Anterior cingulate cortex (tissue), 58 donors: ENCODE data around the gene RPH3AL.
A peak's percentile ranks its signal among the peaks of the same experiment; 100 is the strongest.

ENCODE experiments used
- DNase-seq, 58 donors: peaks; one replicate each; lab custom pipeline; 2025; lab: John Stamatoyannopoulos, UW

RPH3AL gene

GRCh38 chr17:337866-338265, 14.7 kb downstream of the RPH3AL start:
- peak in 14 of 58 donors; percentile 15 to 85 (median 30) for DNase-seq

- no peak for DNase-seq
These were observed 15.2 kb downstream of the RPH3AL start for GRCh38 chr17:337453-337852.

DNA sequence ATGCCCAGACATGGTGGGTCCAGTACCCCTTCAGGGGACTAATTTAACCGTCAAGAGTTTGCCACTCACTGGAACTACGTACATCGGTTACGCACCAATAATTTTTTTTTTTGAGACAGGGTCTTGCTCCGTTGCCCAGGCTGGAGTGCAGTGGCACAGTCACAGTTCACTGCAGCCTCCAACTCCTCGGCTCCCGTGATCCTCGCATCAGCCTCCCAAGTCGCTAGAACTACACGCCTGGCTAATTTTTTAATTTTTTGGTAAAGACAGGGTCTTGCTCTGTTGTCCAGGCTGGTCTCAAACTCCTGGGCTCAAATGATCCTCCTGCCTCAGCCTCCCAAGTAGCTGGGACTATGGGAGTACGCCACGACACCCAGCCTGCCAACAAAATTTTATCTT, 15.6 kb downstream of the RPH3AL start:
- no peak for DNase-seq

GRCh38 chr17:336110-337021, 16.2 kb downstream of the RPH3AL start:
- peak in 1 of 58 donors; percentile 3 for DNase-seq

- no peak for DNase-seq
These were observed 16.9 kb downstream of the RPH3AL start for GRCh38 chr17:335691-336090.

- DNase-seq = no peak
These were observed 17.6 kb downstream of the RPH3AL start for GRCh38 chr17:334974-335481.

GRCh38 chr17:333626-334396, 18.8 kb downstream of the RPH3AL start:
- DNase-seq = peak in 52 of 58 donors; percentile 13 to 80 (median 48)

- peak in 7 of 58 donors; percentile 9 to 30 (median 12) for DNase-seq
These were observed 19.9 kb downstream of the RPH3AL start for GRCh38 chr17:332558-333322.

- DNase-seq = no peak
These were observed 20.6 kb downstream of the RPH3AL start for GRCh38 chr17:332023-332422.

DNA sequence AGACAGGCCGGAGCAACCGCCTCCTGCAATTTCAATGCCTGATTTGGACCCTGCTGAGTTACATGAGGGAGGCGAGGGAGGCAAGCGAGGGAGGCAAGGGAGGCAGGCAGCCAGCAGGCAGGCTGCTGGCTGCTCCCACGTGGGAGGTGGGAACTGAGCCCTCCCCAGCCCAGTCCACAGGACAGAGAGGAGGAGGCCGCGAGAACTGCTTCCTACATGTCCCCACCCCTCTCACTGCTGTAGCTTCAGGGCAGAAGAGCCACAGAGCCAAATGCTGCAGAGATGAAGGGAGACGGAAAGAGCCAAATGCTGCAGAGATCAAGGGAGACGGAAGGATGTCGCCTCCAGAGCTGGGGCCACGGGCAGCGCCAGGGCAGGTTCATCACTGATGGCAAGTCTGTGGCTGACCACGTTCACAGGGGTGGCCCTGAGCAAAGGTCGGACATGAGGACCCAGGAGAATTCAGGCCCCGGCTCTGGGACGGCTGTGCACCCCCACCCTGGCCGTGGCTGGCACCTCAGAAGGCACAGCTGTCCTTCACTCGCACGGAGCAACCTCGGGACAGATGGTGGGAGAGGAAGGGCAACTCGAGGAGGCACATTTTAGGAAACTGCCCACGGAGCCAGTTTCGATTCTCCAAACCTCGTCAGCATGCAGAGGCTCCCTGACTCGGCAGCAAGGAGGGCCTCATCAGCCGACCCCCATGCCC, 21.5 kb downstream of the RPH3AL start:
- DNase-seq = peak in 37 of 58 donors; percentile 11 to 71 (median 42)

DNA sequence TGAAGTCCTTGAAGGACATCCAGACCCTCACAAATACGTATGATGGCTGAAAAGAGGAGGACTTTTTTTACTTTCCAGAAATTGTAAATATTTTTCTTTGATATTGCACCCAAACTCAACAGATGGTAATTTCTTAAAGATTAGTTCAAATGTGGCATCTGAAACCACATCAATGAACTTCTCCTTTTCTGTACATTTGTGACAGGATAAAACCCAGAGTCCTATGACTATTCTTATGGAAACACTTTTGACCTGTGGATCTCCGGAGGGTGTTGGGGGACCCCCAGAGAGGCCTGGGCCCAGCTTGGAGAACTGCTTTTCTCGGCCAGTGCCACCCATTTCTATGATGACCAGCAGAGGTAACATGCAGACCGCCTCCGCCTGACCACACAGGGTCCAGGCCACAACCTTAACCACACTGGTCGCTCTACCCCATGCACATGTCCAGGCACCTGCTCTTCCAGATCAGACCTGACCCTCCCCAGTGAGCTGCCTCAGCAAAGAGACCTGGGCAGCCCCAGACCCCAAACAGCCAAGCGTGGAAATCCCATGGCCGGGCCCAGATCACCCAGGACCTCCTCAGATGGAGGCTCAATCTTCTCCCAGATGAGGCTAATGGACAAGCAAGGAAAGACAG, 22.7 kb downstream of the RPH3AL start:
- DNase-seq = no peak

DNA sequence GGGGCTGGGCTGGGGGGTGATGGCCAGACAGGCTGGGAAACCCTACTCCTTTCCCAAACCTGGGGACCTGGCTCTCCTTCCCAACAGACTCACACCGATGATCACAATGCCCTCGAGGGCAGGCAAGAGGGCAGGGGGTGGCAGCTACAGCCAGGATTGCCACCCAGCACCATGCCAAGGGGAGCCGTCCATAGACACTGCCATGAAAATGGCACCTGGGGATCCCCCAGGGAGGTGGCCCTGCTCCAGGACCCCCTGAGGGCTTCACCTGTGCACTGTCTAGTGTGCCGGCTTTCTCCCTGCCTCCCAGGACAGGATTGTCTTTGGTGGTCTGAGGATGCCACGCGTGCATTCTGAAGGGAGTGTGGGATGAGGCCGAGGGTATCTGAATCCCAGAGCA, 24.6 kb downstream of the RPH3AL start:
- no peak for DNase-seq

DNA sequence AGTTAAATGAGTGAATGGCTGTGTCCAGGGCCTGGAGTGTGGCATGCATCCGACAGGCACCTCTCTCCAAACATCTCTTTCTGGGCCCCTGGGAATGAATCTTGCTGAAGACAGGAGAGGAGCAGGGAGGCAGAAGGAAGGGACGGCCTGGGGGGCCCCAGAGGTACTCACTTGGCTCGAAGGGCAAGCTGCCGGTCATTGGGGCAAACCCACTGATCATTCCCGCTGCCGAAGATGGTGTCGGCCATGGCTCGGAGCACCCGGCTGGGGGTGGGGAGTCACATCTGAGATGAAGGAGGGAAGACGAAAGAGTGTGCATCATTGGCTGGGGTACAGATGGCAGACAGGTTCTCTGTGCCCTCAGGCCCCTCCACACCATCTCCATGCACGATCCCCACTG, 25.3 kb downstream of the RPH3AL start:
- DNase-seq = no peak

DNA sequence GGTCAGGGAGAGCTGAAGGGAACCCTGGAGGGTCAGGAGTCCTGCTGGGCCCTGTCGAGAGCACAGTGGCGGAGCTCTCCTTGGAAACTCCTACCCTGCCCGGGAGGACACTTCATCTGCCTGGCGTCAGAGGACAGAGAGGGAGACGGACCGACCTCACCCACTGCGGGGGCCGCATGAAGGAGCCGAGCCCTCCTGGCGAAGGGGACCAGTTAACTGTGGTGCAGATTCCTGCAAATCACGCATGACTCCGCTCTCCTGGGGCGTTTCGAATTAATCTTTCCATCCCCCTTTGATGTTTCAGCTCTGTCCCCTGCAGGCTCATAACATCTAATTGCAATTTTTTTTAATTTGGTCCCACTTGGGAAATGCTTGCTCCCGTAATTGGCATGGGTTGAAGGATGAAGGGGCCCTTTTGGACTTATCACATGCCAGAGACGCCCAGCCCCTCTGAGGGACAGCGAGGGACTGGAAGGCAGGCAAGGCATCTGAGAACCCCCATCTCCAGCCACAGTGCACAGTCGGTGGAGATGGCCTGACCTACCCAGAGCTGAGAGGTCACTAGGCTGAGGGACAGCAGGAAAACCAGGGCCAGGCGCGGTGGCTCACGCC, 26.5 kb downstream of the RPH3AL start:
- no peak for DNase-seq

DNA sequence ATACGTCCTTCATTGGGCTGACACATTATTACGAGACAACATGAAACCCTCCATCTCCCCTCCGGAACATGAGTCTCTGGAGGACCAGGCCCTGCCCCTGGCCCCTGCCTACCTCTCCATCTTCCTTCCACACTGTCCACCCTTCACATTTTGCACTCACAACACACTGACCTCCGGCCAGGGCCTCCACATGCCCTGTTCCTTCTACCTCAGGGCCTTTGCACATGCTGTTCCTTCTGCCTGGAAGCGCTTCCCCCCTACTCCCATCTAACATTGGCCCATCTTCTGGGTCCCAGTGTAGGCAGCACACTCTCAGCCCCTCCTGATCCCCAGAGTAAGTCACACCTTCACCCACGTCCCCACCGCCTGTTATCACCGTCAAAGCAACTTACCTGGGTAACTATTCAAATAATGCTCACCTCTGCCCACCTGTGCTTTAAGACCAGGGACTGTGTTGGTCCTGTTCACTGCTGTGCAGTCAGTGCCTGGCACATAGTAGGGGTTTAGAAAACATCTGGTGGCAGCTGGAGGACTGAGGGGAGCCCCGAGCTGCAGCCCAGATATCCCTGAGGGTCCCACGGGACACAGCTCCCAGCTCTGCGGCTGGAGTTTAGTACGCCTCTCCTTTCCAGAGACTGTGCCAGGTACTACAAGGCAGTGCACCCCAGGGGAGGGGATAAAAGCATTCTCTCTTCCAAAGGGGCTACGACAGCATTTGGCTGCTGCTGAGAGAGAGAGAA, 27.2 kb downstream of the RPH3AL start:
- DNase-seq = no peak

- no peak for DNase-seq
These were observed 28.7 kb downstream of the RPH3AL start for GRCh38 chr17:323721-324571.

GRCh38 chr17:323181-323580, 29.4 kb downstream of the RPH3AL start:
- DNase-seq = no peak
